Measurements from ENCODE around the gene SLC34A1.

Gene SLC34A1

GRCh38 chr5:177353093-177353492, 31.1 kb upstream of the SLC34A1 start:
- Histone ChIP-seq H3K36me3 (replicated peaks; ENCODE audit: insufficient read depth, low read length) (no peaks in the 10 kb centered on the region), H3K9me3 (replicated peaks; ENCODE audit: insufficient read depth, low read length) (no peaks in the 10 kb centered on the region), H3K79me2 (ENCODE audit: low read length) (peaks cover 37% of the 10 kb centered on the region), H3K9ac (ENCODE audit: low read length) (no peak overlapping the region), H3K9me2 (replicated peaks; ENCODE audit: insufficient read depth, low read length) (no peaks in the 10 kb centered on the region), H3F3A (ENCODE audit: insufficient read depth, low read length) (peaks cover 7% of the 10 kb centered on the region; the same call in 1 of the 2 replicates), H3K27me3 (replicated peaks; ENCODE audit: insufficient read depth, low read length) (no peaks in the 10 kb centered on the region), H3K4me1 (ENCODE audit: low read length) (peaks cover 39% of the 10 kb centered on the region), H3K4me3 (ENCODE audit: low read length) (no peak overlapping the region), H4K20me1 (ENCODE audit: insufficient read depth, low read length) (no peaks in the 10 kb centered on the region), H2AFZ (ENCODE audit: low read length) (no peak overlapping the region), H3K27ac (ENCODE audit: low read length) (no peak overlapping the region), H3K4me2 (ENCODE audit: low read depth, low read length) (no peak overlapping the region)
- DNase-seq: no peak
- TF ChIP-seq EZH2 (optimal IDR thresholded peaks at IDR 0.05; ENCODE audit: low read depth, low read length): no peak
- no peak for TF ChIP-seq CTCF (IDR thresholded peaks at IDR 0.05; ENCODE audit: low read length)
- no peak for TF ChIP-seq EZH2phosphoT487 (IDR thresholded peaks at IDR 0.05; ENCODE audit: low read length)

GRCh38 chr5:177354256-177354655, 30.0 kb upstream of the SLC34A1 start:
- peaks cover 42% of the 10 kb centered on the region for H3K4me1 ChIP-seq (ENCODE audit: low read length)

GRCh38 chr5:177354711-177355110, 29.5 kb upstream of the SLC34A1 start:
- H3K27ac ChIP-seq (ENCODE audit: low read length): no peak overlapping the region
- H4K20me1 ChIP-seq (ENCODE audit: insufficient read depth, low read length): no peaks in the 10 kb centered on the region
- TF ChIP-seq EZH2 (optimal IDR thresholded peaks at IDR 0.05; ENCODE audit: low read depth, low read length) (no peak), CTCF (IDR thresholded peaks at IDR 0.05; ENCODE audit: low read length) (no peak), EZH2phosphoT487 (IDR thresholded peaks at IDR 0.05; ENCODE audit: low read length) (no peak)
- peaks cover 42% of the 10 kb centered on the region for H3K4me1 ChIP-seq (ENCODE audit: low read length)
- no peak overlapping the region for H3K4me2 ChIP-seq (ENCODE audit: low read depth, low read length)
- no peak for DNase-seq
- no peaks in the 10 kb centered on the region for H3K27me3 ChIP-seq (replicated peaks; ENCODE audit: insufficient read depth, low read length)
- peaks cover 37% of the 10 kb centered on the region for H3K79me2 ChIP-seq (ENCODE audit: low read length)
- no peak overlapping the region for H3K9ac ChIP-seq (ENCODE audit: low read length)
- no peaks in the 10 kb centered on the region for H3K9me3 ChIP-seq (replicated peaks; ENCODE audit: insufficient read depth, low read length)
- no peak overlapping the region for H2AFZ ChIP-seq (ENCODE audit: low read length)
- H3K9me2 ChIP-seq (replicated peaks; ENCODE audit: insufficient read depth, low read length): no peaks in the 10 kb centered on the region
- no peak overlapping the region for H3K4me3 ChIP-seq (ENCODE audit: low read length)
- peaks cover 7% of the 10 kb centered on the region; the same call in 1 of the 2 replicates for H3F3A ChIP-seq (ENCODE audit: insufficient read depth, low read length)
- H3K36me3 ChIP-seq (replicated peaks; ENCODE audit: insufficient read depth, low read length): no peaks in the 10 kb centered on the region

More at GRCh38 chr5:177354256-177354655, 30.0 kb upstream of the SLC34A1 start:
- H3K4me3 ChIP-seq (ENCODE audit: low read length): no peak overlapping the region
- no peak for TF ChIP-seq EZH2 (optimal IDR thresholded peaks at IDR 0.05; ENCODE audit: low read depth, low read length)
- no peaks in the 10 kb centered on the region for H3K9me2 ChIP-seq (replicated peaks; ENCODE audit: insufficient read depth, low read length)
- H3K36me3 ChIP-seq (replicated peaks; ENCODE audit: insufficient read depth, low read length): no peaks in the 10 kb centered on the region
- H4K20me1 ChIP-seq (ENCODE audit: insufficient read depth, low read length): no peaks in the 10 kb centered on the region
- no peaks in the 10 kb centered on the region for H3K27me3 ChIP-seq (replicated peaks; ENCODE audit: insufficient read depth, low read length)
- no peak for DNase-seq
- no peak overlapping the region for H3K4me2 ChIP-seq (ENCODE audit: low read depth, low read length)
- peaks cover 37% of the 10 kb centered on the region for H3K79me2 ChIP-seq (ENCODE audit: low read length)
- H3K9me3 ChIP-seq (replicated peaks; ENCODE audit: insufficient read depth, low read length): no peaks in the 10 kb centered on the region
- no peak overlapping the region for H3K9ac ChIP-seq (ENCODE audit: low read length)
- no peak overlapping the region for H3K27ac ChIP-seq (ENCODE audit: low read length)
- peaks cover 7% of the 10 kb centered on the region; the same call in 1 of the 2 replicates for H3F3A ChIP-seq (ENCODE audit: insufficient read depth, low read length)
- no peak overlapping the region for H2AFZ ChIP-seq (ENCODE audit: low read length)

GRCh38 chr5:177355162-177355867, 28.9 kb upstream of the SLC34A1 start:
- no peak overlapping the region for H3K4me3 ChIP-seq (ENCODE audit: low read length)
- H3K9ac ChIP-seq (ENCODE audit: low read length): no peak overlapping the region
- no peak overlapping the region for H2AFZ ChIP-seq (ENCODE audit: low read length)
- H3K36me3 ChIP-seq (replicated peaks; ENCODE audit: insufficient read depth, low read length): no peaks in the 10 kb centered on the region
- no peaks in the 10 kb centered on the region for H3K27me3 ChIP-seq (replicated peaks; ENCODE audit: insufficient read depth, low read length)
- peaks cover 7% of the 10 kb centered on the region; the same call in 1 of the 2 replicates for H3F3A ChIP-seq (ENCODE audit: insufficient read depth, low read length)
- H4K20me1 ChIP-seq (ENCODE audit: insufficient read depth, low read length): no peaks in the 10 kb centered on the region
- no peak overlapping the region for H3K27ac ChIP-seq (ENCODE audit: low read length)
- TF ChIP-seq EZH2 (optimal IDR thresholded peaks at IDR 0.05; ENCODE audit: low read depth, low read length): no peak
- no peak for TF ChIP-seq CTCF (IDR thresholded peaks at IDR 0.05; ENCODE audit: low read length)
- no peak for TF ChIP-seq EZH2phosphoT487 (IDR thresholded peaks at IDR 0.05; ENCODE audit: low read length)
- peaks cover 37% of the 10 kb centered on the region for H3K79me2 ChIP-seq (ENCODE audit: low read length)
- no peaks in the 10 kb centered on the region for H3K9me3 ChIP-seq (replicated peaks; ENCODE audit: insufficient read depth, low read length)
- H3K9me2 ChIP-seq (replicated peaks; ENCODE audit: insufficient read depth, low read length): no peaks in the 10 kb centered on the region
- peaks cover 40% of the 10 kb centered on the region for H3K4me1 ChIP-seq (ENCODE audit: low read length)
- H3K4me2 ChIP-seq (ENCODE audit: low read depth, low read length): no peak overlapping the region
- no peak for DNase-seq

Data from MM.1S (cell line).